HCT116 (cell line): ENCODE measurements around the gene FAM181A. TPM values are rescaled to one million over a fixed set of nuclear protein-coding genes. Genes with fewer than 3 reads are reported as not detected.

Experiments
- ATAC-seq: fragments of 200-7000 bp; cut with Tn5 transposase; 2 replicates; pipeline ENCODE4 v1.9.1; 2020; ENCODE audit warnings: mild to moderate bottlenecking, moderate library complexity
- BruUV-seq: library from RNA; stranded (reverse); fragments of 400-500 nt; replicated peaks from 2 replicates; lab custom pipeline; 2021; lab: Mats Ljungman, UMichigan
- CTCF ChIA-PET: fragments of 300-600 bp; sonication (Branson Sonifier 250); formaldehyde crosslinking; loops from one replicate; lab custom pipeline; 2021; ENCODE audit warnings: antibody characterized with exemption; lab: Charles Lee
- POLR2A ChIA-PET: fragments of 300-600, 350-600 bp; sonication (Branson Sonifier 250); formaldehyde crosslinking; loops from one replicate; lab custom pipeline; 2021; ENCODE audit warnings: antibody characterized with exemption; lab: Charles Lee
- RAD21 ChIA-PET, 2 experiments: fragments of 300-600 bp; sonication (Branson Sonifier 250); formaldehyde crosslinking; loops; one replicate each; lab custom pipeline; 2023; ENCODE audit warnings: low total read pairs in 2 of 2; ENCODE audit not compliant: uncharacterized antibody in 2 of 2, unreplicated experiment in 2 of 2, low non-redundant PET in 1 of 2; lab: Charles Lee
- DNase-seq: peaks from one replicate; pipeline ENCODE4 v3.0.0-alpha.2; 2010; ENCODE audit warnings: low read depth, low spot score
- H2AFZ ChIP-seq: fragments of 200-600 bp; shearing (Covaris generic), sonication (generic); 2 replicates; pipeline ENCODE4 v1.6.1; 2017; ENCODE audit warnings: low read depth, mixed run types, mixed read lengths, antibody characterized with exemption, low read length; ENCODE audit not compliant: poor library complexity, severe bottlenecking
- H3K27ac ChIP-seq: 2 replicates; pipeline ENCODE4 v1.5.1; 2012; ENCODE audit warnings: low read depth, low read length
- H3K27me3 ChIP-seq: fragments of 200-600 bp; sonication (generic); 2 replicates; pipeline ENCODE4 v1.6.1; 2016; ENCODE audit warnings: mixed run types, low read length, mixed read lengths; ENCODE audit not compliant: insufficient read depth
- H3K36me3 ChIP-seq, 2 experiments: fragments of 200-500 bp in 1 of 2; fragments of 200-600 bp in 1 of 2; sonication (Bioruptor generic) in 1 of 2; sonication (generic) in 1 of 2; 2 replicates each; pipeline versions ENCODE4 v1.5.1 to v1.6.1; 2014 to 2016; ENCODE audit warnings: low read length in 2 of 2, inconsistent platforms in 1 of 2, mixed read lengths in 1 of 2, mixed run types in 1 of 2; ENCODE audit not compliant: insufficient read depth in 2 of 2, control insufficient read depth in 1 of 2
- H3K4me1 ChIP-seq, 2 experiments: fragments of 200-600 bp in 1 of 2; sonication (generic) in 1 of 2; 2 replicates each; pipeline versions ENCODE4 v1.5.1 to v1.6.1; 2012 to 2017; ENCODE audit warnings: low read length in 2 of 2, inconsistent platforms in 1 of 2, mild to moderate bottlenecking in 1 of 2, mixed read lengths in 1 of 2, mixed run types in 1 of 2, moderate library complexity in 1 of 2; ENCODE audit not compliant: insufficient read depth in 2 of 2, control insufficient read depth in 1 of 2
- H3K4me2 ChIP-seq: fragments of 200-600 bp; sonication (generic); 2 replicates; pipeline ENCODE4 v1.6.1; 2017; ENCODE audit warnings: mixed run types, low read length, mixed read lengths
- H3K4me3 ChIP-seq, 2 experiments: fragments of 200-600 bp in 1 of 2; sonication (generic) in 1 of 2; replicated peaks in 1 of 2; 2 replicates each; pipeline ENCODE4 v1.5.1; 2011 to 2016; ENCODE audit warnings: low read length in 2 of 2, control low read depth in 1 of 2, low read depth in 1 of 2, mild to moderate bottlenecking in 1 of 2, mixed read lengths in 1 of 2, mixed run types in 1 of 2
- H3K79me2 ChIP-seq: fragments of 200-600 bp; sonication (generic); 2 replicates; pipeline ENCODE4 v1.6.1; 2017; ENCODE audit warnings: mild to moderate bottlenecking, mixed run types, low read length, moderate library complexity, mixed read lengths; ENCODE audit not compliant: insufficient read depth
- H3K9ac ChIP-seq: fragments of 200-600 bp; sonication (generic); 2 replicates; pipeline ENCODE4 v1.6.1; 2016; ENCODE audit warnings: low read length, mixed read lengths
- H3K9me2 ChIP-seq: fragments of 200-600 bp; sonication (generic), shearing (Covaris generic); 2 replicates; pipeline ENCODE4 v1.6.1; 2017; ENCODE audit warnings: mixed run types, mild to moderate bottlenecking, moderate library complexity; ENCODE audit not compliant: insufficient read depth
- H3K9me3 ChIP-seq, 2 experiments: fragments of 200-500 bp in 1 of 2; fragments of 200-600 bp in 1 of 2; sonication (Bioruptor generic) in 1 of 2; sonication (generic) in 1 of 2; 2 replicates each; pipeline ENCODE4 v1.6.1; 2014 to 2017; ENCODE audit warnings: low read length in 2 of 2, mixed read lengths in 2 of 2, inconsistent platforms in 1 of 2, low read depth in 1 of 2, mild to moderate bottlenecking in 1 of 2, mixed run types in 1 of 2, moderate library complexity in 1 of 2; ENCODE audit not compliant: control insufficient read depth in 1 of 2, insufficient read depth in 1 of 2
- H4K20me1 ChIP-seq: fragments of 200-600 bp; sonication (generic), shearing (Covaris generic); 2 replicates; pipeline ENCODE4 v1.6.1; 2017; ENCODE audit warnings: mixed run types, mild to moderate bottlenecking, moderate library complexity; ENCODE audit not compliant: insufficient read depth
- ATF3 ChIP-seq: IDR thresholded peaks from 2 replicates; pipeline ENCODE4 v1.6.1; 2012
- CTCF ChIP-seq, 3 experiments: fragments of 200-600 bp in 1 of 3; sonication (generic) in 1 of 3; IDR thresholded peaks in 2 of 3; conservative IDR thresholded peaks in 1 of 3; 2 replicates each; pipeline ENCODE4 v1.5.1; 2012 to 2017; ENCODE audit warnings: low read depth in 2 of 3, low read length in 2 of 3, antibody characterized with exemption in 1 of 3, borderline replicate concordance in 1 of 3, control low read depth in 1 of 3, mild to moderate bottlenecking in 1 of 3, mixed read lengths in 1 of 3, mixed run types in 1 of 3, moderate library complexity in 1 of 3; ENCODE audit not compliant: insufficient read depth in 1 of 3
- EGR1 ChIP-seq: IDR thresholded peaks from 2 replicates; pipeline ENCODE4 v1.6.1; 2012; ENCODE audit warnings: low read depth
- ELF1 ChIP-seq: IDR thresholded peaks from 2 replicates; pipeline ENCODE4 v1.6.1; 2012; ENCODE audit warnings: low read depth, borderline replicate concordance
- EZH2 ChIP-seq: fragments of 200-600 bp; sonication (generic); IDR thresholded peaks from 2 replicates; pipeline ENCODE4 v1.6.1; 2017; ENCODE audit warnings: antibody characterized with exemption, mixed run types
- POLR2AphosphoS5 ChIP-seq: IDR thresholded peaks from 2 replicates; pipeline ENCODE4 v1.6.1; 2011; ENCODE audit warnings: mild to moderate bottlenecking, low read depth, low read length, moderate library complexity
- RAD21 ChIP-seq: IDR thresholded peaks from 2 replicates; pipeline ENCODE4 v1.6.1; 2012; ENCODE audit warnings: low read depth, mild to moderate bottlenecking
- intact Hi-C: fragments of 100-400 bp; cut with micrococcal nuclease; formaldehyde crosslinking; loops from 2 replicates; pipeline ENCODE4 v1.10.0; 2022
- total RNA-seq: library from RNA; stranded (reverse); gene quantifications from one replicate; pipeline ENCODE4 v1.2.1, GENCODE V29; 2021; ENCODE audit not compliant: unreplicated experiment

The FAM181A gene
- total RNA-seq, 1 experiment from 2014 or later = not detected

- Histone ChIP-seq H3K4me3 (no peak overlapping the region), H3K27me3 (no peaks in the 10 kb centered on the region), H3K9ac (no peak overlapping the region)
- TF ChIP-seq RAD21 (no peak), CTCF (IDR thresholded peaks at IDR 0.05 in 2 of 3, conservative IDR thresholded peaks at IDR 0.05 in 1 of 3; ENCODE audit: borderline replicate concordance in 1 of 3, insufficient read depth in 1 of 3, low read depth in 2 of 3, low read length in 2 of 3) (no peak), EZH2 (no peak), ATF3 (no peak), ELF1 (no peak), EGR1 (no peak), POLR2AphosphoS5 (no peak)
- TF ChIP-seq, all 23 proteins: peak for 0
- H3K36me3 ChIP-seq = no peaks in the 10 kb centered on the region
- BruUV-seq = no TSS peak
- H3K4me2 ChIP-seq = no peak overlapping the region
- H3K79me2 ChIP-seq = no peaks in the 10 kb centered on the region
- ChIA-PET RAD21 (interaction anchor here (0.9 to 1.8 kb wide), 10 partner anchors 19 to 202 kb away, joined by 3 to 21 read pairs (median 6); no protein-coding TSS in a partner anchor), POLR2A (interaction anchor here (0.6 to 1.0 kb wide), 2 partner anchors 74 to 88 kb away, joined by 3 to 5 read pairs; no protein-coding TSS in a partner anchor), CTCF (interaction anchor here (0.8 to 9.4 kb wide), 31 partner anchors 9 to 299 kb away, joined by 3 to 121 read pairs (median 7); partner anchors contain the start of genes CCDC197, FAM181A, IFI27 and IFI27L2)
- no peaks in the 10 kb centered on the region for H3K9me2 ChIP-seq
- no peak for DNase-seq
- intact Hi-C loops = loop anchor here (1.0 kb wide), 1 partner anchor 61 kb away; no protein-coding TSS in a partner anchor
- H3K4me1 ChIP-seq = peaks cover 19 to 52% of the 10 kb centered on the region in 2 experiments
- H3K27ac ChIP-seq = no peak overlapping the region
- H2AFZ ChIP-seq = no peak overlapping the region
- no peaks in the 10 kb centered on the region for H4K20me1 ChIP-seq
- no peak for ATAC-seq
- H3K9me3 ChIP-seq = no peaks in the 10 kb centered on the region
These were observed 13.3 kb downstream of the FAM181A start for GRCh38 chr14:93940437-93940836.
